ENCODE data around the gene CCZ1B. TPM values are rescaled to one million over a fixed set of nuclear protein-coding genes. Genes with fewer than 3 reads are reported as not detected.
"Not testable (repeated sequence)": the region's sequence is repeated elsewhere in the genome, so short reads cannot be mapped to it uniquely, and the experiment has no call there.

Gene CCZ1B
- total RNA-seq, 1 experiment from 2014 or later: 77.0 TPM

DNA sequence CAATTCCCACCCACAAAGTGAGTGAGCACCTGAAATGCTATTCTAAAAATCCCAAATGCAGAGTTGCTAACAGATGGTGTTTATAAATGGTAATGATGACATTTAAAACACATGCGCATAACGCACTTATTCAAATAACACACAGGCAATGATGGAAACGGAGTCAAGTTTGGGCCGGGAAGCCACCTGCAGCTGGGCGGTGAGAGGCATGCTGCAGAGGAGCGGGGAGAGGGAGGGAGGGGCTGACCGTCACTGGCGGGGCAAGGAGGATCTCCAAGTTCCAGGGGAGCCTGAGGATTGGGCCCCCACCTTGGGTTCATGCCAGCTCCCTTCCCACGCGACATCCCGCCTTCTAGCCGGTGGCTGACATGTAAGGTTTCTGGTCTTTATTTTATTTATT is 64.9 kb downstream of the CCZ1B start:
- H3K14ac ChIP-seq (ENCODE audit: insufficient read depth, low read length); H3K79me1 ChIP-seq (ENCODE audit: insufficient read depth, low read depth, low read length, poor library complexity, severe bottlenecking); H3K9ac ChIP-seq (ENCODE audit: extremely low read depth, insufficient read length, low read length); H3K4me3 Mint-ChIP-seq; H4K91ac ChIP-seq (ENCODE audit: insufficient read length, low read depth, low read length); H2BK15ac ChIP-seq (ENCODE audit: low read depth, low read length); H3K4me1 ChIP-seq (ENCODE audit: insufficient read depth, low read length); H2BK5ac ChIP-seq (ENCODE audit: insufficient read length, low read length); H3K23me2 ChIP-seq (ENCODE audit: insufficient read length, low read depth, low read length, poor library complexity, severe bottlenecking); H3K4me2 ChIP-seq (ENCODE audit: insufficient read depth, insufficient read length, low read length); H3K27me3 ChIP-seq (ENCODE audit: insufficient read depth, low read length); H3K18ac ChIP-seq (ENCODE audit: insufficient read length, low read depth, low read length); H4K20me1 ChIP-seq (ENCODE audit: control insufficient read depth, insufficient read depth, insufficient read length); H2BK120ac ChIP-seq (ENCODE audit: low read depth, low read length, poor library complexity, severe bottlenecking); H3K4ac ChIP-seq (ENCODE audit: low read depth, low read length); H2BK12ac ChIP-seq (ENCODE audit: insufficient read length, low read depth, low read length); H2BK20ac ChIP-seq (ENCODE audit: low read depth, low read length, poor library complexity, severe bottlenecking); H4K5ac ChIP-seq (ENCODE audit: insufficient read length, low read depth, low read length); DNase-seq; H3K27ac ChIP-seq (ENCODE audit: insufficient read length, low read depth, low read length); H3T11ph ChIP-seq (ENCODE audit: low read length); H2AK5ac ChIP-seq (ENCODE audit: insufficient read length, low read length); H3K4me1 Mint-ChIP-seq; H3K79me2 ChIP-seq (ENCODE audit: insufficient read depth, low read length); H3K27ac Mint-ChIP-seq; H2AFZ ChIP-seq (ENCODE audit: low read length); H3K56ac ChIP-seq (ENCODE audit: insufficient read length, low read depth, low read length); H3K27me3 Mint-ChIP-seq (ENCODE audit: low read depth); H3K36me3 Mint-ChIP-seq (ENCODE audit: insufficient read depth in 1 of 3, low read depth in 3 of 3); H3K9me3 Mint-ChIP-seq; H4K8ac ChIP-seq (replicated peaks; ENCODE audit: insufficient read length, low read depth, low read length); H3K9me3 ChIP-seq (ENCODE audit: control insufficient read depth, low read depth, low read length); H3K23ac ChIP-seq (ENCODE audit: insufficient read length, low read depth, low read length): not testable (repeated sequence)
- WGBS (ENCODE audit: extremely low coverage, insufficient read length, low lambda C conversion rate): no CpG with 5 or more reads among the region's 12 CpGs

DNA sequence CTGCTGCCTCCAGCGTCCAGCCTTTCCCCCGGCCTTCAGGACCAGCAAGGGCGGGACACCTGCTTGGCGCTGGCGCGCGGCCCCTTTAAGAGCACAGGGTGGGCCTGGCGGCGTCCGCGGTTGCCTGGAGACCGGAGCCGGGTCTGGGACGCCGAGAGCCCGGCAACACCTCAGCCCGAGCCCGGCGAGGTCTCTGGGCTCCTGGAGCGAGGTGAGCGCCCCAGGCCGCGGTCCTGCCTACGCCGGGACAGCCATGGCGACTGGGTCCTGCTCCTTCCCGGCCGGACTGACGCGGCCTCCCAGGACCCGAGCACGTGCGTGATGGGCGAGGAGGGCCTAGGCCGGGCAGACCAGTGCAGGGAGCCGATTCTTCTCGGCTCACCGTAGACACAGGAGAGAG is 72.1 kb downstream of the CCZ1B start, which contains the start of gene RSPH10B2:
TSS of gene RSPH10B2 (plus strand) at position 140 of the 400 bp plus-strand sequence. CDS start 3,575 bp downstream, outside the sequence.
- H3K18ac ChIP-seq (ENCODE audit: insufficient read length, low read depth, low read length); H3K79me1 ChIP-seq (ENCODE audit: insufficient read depth, low read depth, low read length, poor library complexity, severe bottlenecking); H3K9ac ChIP-seq (ENCODE audit: extremely low read depth, insufficient read length, low read length); H2BK15ac ChIP-seq (ENCODE audit: low read depth, low read length); H2BK12ac ChIP-seq (ENCODE audit: insufficient read length, low read depth, low read length); H4K8ac ChIP-seq (replicated peaks; ENCODE audit: insufficient read length, low read depth, low read length); H3K9me3 ChIP-seq (ENCODE audit: control insufficient read depth, low read depth, low read length); H3K36me3 Mint-ChIP-seq (ENCODE audit: insufficient read depth in 1 of 3, low read depth in 3 of 3); H3K23me2 ChIP-seq (ENCODE audit: insufficient read length, low read depth, low read length, poor library complexity, severe bottlenecking); H2AK5ac ChIP-seq (ENCODE audit: insufficient read length, low read length); H3K4me3 Mint-ChIP-seq; H2AFZ ChIP-seq (ENCODE audit: low read length); H4K91ac ChIP-seq (ENCODE audit: insufficient read length, low read depth, low read length); H4K20me1 ChIP-seq (ENCODE audit: control insufficient read depth, insufficient read depth, insufficient read length); H3K4ac ChIP-seq (ENCODE audit: low read depth, low read length); H3K14ac ChIP-seq (ENCODE audit: insufficient read depth, low read length); H3K4me1 ChIP-seq (ENCODE audit: insufficient read depth, low read length); H2BK20ac ChIP-seq (ENCODE audit: low read depth, low read length, poor library complexity, severe bottlenecking); H4K5ac ChIP-seq (ENCODE audit: insufficient read length, low read depth, low read length); H3K23ac ChIP-seq (ENCODE audit: insufficient read length, low read depth, low read length); H3K27me3 Mint-ChIP-seq (ENCODE audit: low read depth); H3K79me2 ChIP-seq (ENCODE audit: insufficient read depth, low read length); H2BK5ac ChIP-seq (ENCODE audit: insufficient read length, low read length); H3K4me1 Mint-ChIP-seq; H3K27ac Mint-ChIP-seq; H3K27me3 ChIP-seq (ENCODE audit: insufficient read depth, low read length); H3K27ac ChIP-seq (ENCODE audit: insufficient read length, low read depth, low read length); H3K56ac ChIP-seq (ENCODE audit: insufficient read length, low read depth, low read length); H3K4me2 ChIP-seq (ENCODE audit: insufficient read depth, insufficient read length, low read length); H2BK120ac ChIP-seq (ENCODE audit: low read depth, low read length, poor library complexity, severe bottlenecking); H3T11ph ChIP-seq (ENCODE audit: low read length); H3K9me3 Mint-ChIP-seq: not testable (repeated sequence)
- WGBS (ENCODE audit: extremely low coverage, insufficient read length, low lambda C conversion rate): no CpG with 5 or more reads among the region's 38 CpGs
- peak; percentile 29 for DNase-seq

Data from H9 (cell line).